LNCAP (cell line): ENCODE results near the gene RSPO3.

Experiments
- CTCF ChIP-seq: fragments of 450-650 bp; IDR thresholded peaks from 2 replicates; pipeline ENCODE4 v1.5.1; 2017; ENCODE audit warnings: mild to moderate bottlenecking

RSPO3 gene

DNA sequence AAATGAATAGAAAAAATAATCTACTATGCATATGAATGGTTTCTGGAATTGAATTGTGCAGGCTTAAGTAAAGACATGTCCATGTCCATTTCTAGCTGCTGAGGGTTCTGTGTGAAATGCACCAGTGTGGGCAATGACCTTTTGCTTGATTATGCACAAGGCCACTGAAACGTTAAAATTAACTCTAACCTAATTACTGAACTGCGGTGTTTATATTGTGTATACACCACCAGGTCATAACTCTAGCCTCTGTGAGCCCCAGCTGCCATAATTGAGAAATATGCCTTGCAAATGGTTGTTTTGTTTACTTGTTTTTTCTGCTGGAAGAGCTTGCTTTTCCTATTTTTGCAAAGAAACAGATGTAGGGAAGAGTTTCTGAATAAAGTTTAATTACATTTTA lies 46.1 kb downstream of the RSPO3 start:
- TF ChIP-seq CTCF = no peak

DNA sequence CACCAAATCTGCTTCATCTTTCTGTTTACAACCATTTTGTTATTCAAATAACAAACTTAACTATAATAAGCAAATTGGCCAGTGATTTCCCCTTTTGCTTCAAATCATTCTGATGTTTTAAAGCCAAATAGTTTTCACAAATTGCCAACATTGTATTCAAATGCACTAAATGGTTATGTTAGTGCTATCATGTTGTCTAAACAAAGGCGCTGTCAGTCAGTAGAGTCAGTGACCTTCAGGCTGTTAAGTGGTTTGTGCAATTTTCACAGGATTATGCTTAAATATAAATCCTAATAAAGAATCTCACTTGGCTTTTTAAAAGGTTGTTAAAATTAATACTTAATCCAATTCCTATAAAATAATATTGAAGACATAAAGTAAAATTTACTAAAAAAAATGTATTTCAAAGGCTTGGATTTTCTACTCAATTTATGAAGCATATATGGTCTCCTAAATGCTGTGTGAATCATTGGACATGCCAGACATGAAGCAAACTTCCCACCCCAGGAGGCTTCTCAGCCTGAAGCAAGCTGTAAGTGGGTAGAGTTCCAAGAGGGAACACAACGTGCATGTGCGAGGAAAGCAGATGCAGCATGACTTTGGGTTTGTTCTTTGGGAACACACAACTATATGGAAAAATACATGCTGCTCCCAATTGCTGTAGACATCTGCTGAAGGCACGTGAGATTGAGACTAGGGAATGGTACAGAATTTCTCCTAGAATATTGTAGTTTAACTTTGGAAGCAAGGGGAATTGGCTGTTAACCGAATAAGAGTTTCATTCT lies 54.9 kb downstream of the RSPO3 start:
- TF ChIP-seq CTCF = no peak

DNA sequence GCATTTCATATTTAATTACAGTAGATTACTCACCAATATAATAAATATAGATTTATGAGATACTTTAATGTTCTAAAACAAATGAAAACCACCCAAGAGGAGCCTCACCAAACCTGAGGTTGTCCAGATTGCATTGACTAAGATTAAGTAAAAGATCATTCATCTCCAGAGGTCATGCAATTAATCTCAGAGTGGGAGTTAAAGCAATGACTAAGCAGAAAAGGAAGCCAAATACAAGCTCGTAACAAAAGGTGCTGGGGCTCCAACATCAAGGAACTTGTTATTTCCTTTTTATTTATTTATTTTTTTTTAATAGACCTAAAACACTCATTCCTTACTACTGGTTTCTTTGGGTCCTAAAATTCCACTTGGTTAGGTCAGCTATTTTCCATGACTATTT lies 57.7 kb downstream of the RSPO3 start:
- no peak for TF ChIP-seq CTCF

DNA sequence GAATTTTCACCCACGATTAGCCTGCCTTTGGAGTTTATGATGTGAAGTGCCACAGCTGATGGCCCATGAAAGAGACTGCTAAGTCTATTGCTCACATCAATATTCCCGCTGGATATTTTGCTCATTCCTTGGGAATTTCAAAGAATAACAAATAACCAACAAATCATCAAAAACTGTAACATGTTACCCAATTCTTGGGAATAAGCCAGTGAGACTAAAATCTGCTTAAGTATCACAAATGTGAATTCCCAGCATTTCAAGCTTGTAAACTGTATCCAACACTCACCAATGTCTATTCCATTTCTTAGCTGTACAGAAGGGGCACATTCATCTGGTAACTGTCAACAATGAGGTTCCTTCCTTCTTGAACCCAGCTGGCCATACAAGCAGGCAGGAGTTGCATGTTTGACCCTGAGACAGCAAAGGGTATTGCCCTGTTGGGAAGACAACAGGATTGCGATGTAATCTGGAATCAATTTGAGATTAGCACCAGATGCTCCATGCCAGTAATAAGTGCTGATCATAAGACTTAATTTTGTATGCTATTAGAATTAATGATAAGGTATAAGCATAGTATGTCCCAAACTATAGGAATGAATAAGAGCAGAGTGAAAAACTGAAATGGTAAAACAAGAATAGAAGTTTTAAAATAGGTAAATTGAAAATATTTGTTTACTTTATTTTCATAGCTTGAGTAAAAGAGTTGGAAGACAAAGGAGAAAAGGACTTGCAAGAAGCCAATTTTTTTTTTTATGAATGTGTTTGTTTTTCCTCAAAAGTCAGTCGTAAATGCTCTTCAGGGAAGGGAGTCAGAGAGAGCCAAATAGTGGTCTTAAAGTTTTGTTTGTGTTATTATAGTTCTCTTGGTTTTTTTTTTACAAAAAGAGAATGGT lies 58.8 kb downstream of the RSPO3 start:
- no peak for TF ChIP-seq CTCF

- TF ChIP-seq CTCF = no peak
These were observed 59.4 kb downstream of the RSPO3 start for GRCh38 chr6:127177923-127178231.

DNA sequence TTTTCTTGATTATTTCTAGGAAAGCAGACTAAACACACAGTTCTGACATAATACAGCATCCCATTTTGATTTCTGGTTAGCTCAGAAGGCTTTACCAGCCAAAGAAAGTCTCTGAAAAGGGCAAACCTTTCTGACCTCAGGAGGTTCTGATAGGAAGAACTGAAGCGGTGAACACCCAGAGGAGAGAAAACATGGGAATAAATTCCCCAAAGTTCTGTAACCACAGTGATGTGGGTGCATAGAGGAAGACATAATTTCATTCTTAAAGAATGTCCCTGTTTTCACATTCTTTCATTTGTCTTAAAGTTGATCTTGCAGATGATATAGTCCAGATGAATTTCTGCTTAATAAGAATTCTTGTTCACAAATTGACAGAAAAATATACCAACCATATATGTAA lies 60.3 kb downstream of the RSPO3 start:
- no peak for TF ChIP-seq CTCF

- TF ChIP-seq CTCF = no peak
These were observed 62.0 kb downstream of the RSPO3 start for GRCh38 chr6:127180426-127180825.
